Calu3 (cell line): Measurements from ENCODE around the gene HOPX. TPM values are rescaled to one million over a fixed set of nuclear protein-coding genes. Genes with fewer than 3 reads are reported as not detected.
"Not testable (repeated sequence)": the region's sequence is repeated elsewhere in the genome, so short reads cannot be mapped to it uniquely, and the experiment has no call there.

Experiments used
- Bru-seq: library from RNA; stranded (reverse); fragments of 400-500 nt; gene quantifications from one replicate; lab custom pipeline; 2021; lab: Mats Ljungman, UMichigan
- BruChase-seq, 2 experiments: library from RNA; stranded (reverse); fragments of 400-500 nt; gene quantifications; one replicate each; lab custom pipeline; 2021; lab: Mats Ljungman, UMichigan
- BruUV-seq: library from RNA; stranded (reverse); fragments of 400-500 nt; replicated peaks from 2 replicates; lab custom pipeline; 2021; lab: Mats Ljungman, UMichigan
- CTCF ChIA-PET: fragments of 300-600 bp; sonication (Branson Sonifier 250); formaldehyde crosslinking; loops from one replicate; lab custom pipeline; 2022; ENCODE audit warnings: antibody characterized with exemption; lab: Charles Lee
- DNase-seq: peaks from one replicate; pipeline ENCODE4 v3.0.0; 2022
- H3K27ac Mint-ChIP-seq: one replicate; pipeline ENCODE4 v1.8.0; 2022; ENCODE audit warnings: mixed read lengths; ENCODE audit not compliant: unreplicated experiment
- H3K27me3 Mint-ChIP-seq: one replicate; pipeline ENCODE4 v1.8.0; 2022; ENCODE audit warnings: mixed read lengths; ENCODE audit not compliant: unreplicated experiment
- H3K36me3 Mint-ChIP-seq: one replicate; pipeline ENCODE4 v1.8.0; 2022; ENCODE audit warnings: mild to moderate bottlenecking, moderate library complexity, mixed read lengths; ENCODE audit not compliant: insufficient read depth, unreplicated experiment
- H3K4me1 Mint-ChIP-seq: one replicate; pipeline ENCODE4 v1.8.0; 2022; ENCODE audit warnings: mild to moderate bottlenecking, low read depth, mixed read lengths; ENCODE audit not compliant: unreplicated experiment
- H3K4me3 Mint-ChIP-seq: one replicate; pipeline ENCODE4 v1.8.0; 2022; ENCODE audit warnings: mild to moderate bottlenecking, low read depth, moderate library complexity, mixed read lengths; ENCODE audit not compliant: unreplicated experiment
- H3K9me3 Mint-ChIP-seq: one replicate; pipeline ENCODE4 v1.8.0; 2022; ENCODE audit warnings: low read depth, mixed read lengths; ENCODE audit not compliant: unreplicated experiment
- intact Hi-C: fragments of 100-400 bp; cut with micrococcal nuclease; formaldehyde crosslinking; loops from one replicate; pipeline ENCODE4 v1.10.0; 2022; ENCODE audit not compliant: unreplicated experiment
- long read RNA-seq: library from polyadenylated mRNA; stranded (forward); transcript quantifications from one replicate; pipeline ENCODE4 v2.0.0, GENCODE V29; 2022
- total RNA-seq: library from RNA; stranded (reverse); gene quantifications from 2 replicates; pipeline ENCODE4 v1.2.3, GENCODE V29; 2022
- TF ChIP-seq, protein P1 (sequence below): fragments of 200-600 bp; IDR thresholded peaks from one replicate; pipeline ENCODE4 v1.8.0; 2022; ENCODE audit warnings: antibody characterized with exemption; ENCODE audit not compliant: unreplicated experiment

The HOPX gene, protein sequence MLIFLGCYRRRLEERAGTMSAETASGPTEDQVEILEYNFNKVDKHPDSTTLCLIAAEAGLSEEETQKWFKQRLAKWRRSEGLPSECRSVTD
- total RNA-seq: not detected in 2 replicates
- Bru-seq, nascent RNA: percentile 15 among the genes with signal in this experiment
- percentile 11 among the genes with signal in this experiment for BruChase-seq, experiment 1, labeled RNA remaining after a 6-hour chase
- BruChase-seq, experiment 2, labeled RNA remaining after a 2-hour chase: percentile 6 among the genes with signal in this experiment
- long read RNA-seq: 0 reads

DNA sequence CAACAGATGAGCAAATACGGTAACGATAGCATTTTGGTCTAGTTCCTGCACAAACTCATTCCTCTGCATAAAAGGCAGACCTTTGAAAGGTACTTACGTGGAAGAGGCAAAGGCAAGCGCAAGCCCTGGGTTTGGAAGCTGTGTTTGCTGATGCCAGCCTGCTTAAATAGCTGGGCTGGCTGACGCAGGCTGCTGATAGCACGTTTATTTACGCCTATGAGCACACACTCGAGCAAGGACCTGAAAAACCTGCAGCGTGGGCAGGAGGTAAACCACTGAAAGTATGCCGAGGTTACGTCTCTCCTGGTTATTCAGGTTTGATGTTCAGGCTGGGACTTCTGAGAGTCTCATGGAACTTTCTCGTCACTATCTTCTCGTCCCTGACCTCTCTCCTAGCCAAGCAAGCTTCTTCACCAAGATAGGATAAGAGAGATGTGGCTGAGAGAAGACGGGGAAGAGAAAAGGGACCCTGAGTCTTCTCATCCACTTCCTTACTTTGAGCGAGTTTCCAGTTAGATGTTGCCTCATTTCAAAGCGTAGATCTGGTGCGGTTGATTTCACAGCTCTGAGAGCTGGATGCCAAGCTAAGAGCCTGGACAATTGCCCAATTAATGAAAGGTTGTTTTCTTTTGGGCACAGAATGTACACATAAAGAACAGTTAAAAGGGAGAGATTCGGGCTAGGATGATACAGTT lies at the start of gene HOPX:
HOPX (minus strand) TSS at position 139 of the 695 bp plus-strand sequence. CDS start 23,480 bp downstream, outside the sequence.
- TF ChIP-seq, protein P1, sequence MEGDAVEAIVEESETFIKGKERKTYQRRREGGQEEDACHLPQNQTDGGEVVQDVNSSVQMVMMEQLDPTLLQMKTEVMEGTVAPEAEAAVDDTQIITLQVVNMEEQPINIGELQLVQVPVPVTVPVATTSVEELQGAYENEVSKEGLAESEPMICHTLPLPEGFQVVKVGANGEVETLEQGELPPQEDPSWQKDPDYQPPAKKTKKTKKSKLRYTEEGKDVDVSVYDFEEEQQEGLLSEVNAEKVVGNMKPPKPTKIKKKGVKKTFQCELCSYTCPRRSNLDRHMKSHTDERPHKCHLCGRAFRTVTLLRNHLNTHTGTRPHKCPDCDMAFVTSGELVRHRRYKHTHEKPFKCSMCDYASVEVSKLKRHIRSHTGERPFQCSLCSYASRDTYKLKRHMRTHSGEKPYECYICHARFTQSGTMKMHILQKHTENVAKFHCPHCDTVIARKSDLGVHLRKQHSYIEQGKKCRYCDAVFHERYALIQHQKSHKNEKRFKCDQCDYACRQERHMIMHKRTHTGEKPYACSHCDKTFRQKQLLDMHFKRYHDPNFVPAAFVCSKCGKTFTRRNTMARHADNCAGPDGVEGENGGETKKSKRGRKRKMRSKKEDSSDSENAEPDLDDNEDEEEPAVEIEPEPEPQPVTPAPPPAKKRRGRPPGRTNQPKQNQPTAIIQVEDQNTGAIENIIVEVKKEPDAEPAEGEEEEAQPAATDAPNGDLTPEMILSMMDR: no peak
- intact Hi-C loops: no loop called here
- H3K4me1 Mint-ChIP-seq: peaks cover 24% of the 10 kb centered on the region
- no TSS peak for BruUV-seq
- DNase-seq: peak; percentile 37
- H3K27ac Mint-ChIP-seq: peak within 1 kb of the TSS; percentile 39
- H3K36me3 Mint-ChIP-seq: no peaks in the 10 kb centered on the region
- no peaks in the 10 kb centered on the region for H3K9me3 Mint-ChIP-seq
- CTCF ChIA-PET: interaction anchor here (1.4 kb wide), 1 partner anchor 10 kb away, joined by 5 read pairs; no protein-coding TSS in a partner anchor
- H3K4me3 Mint-ChIP-seq: peak within 1 kb of the TSS; percentile 59
- no peaks in the 10 kb centered on the region for H3K27me3 Mint-ChIP-seq

GRCh38 chr4:56730097-56730496 lies 49.0 kb upstream of the HOPX start:
- no peak overlapping the region for H3K4me3 Mint-ChIP-seq
- H3K4me1 Mint-ChIP-seq: no peaks in the 10 kb centered on the region
- H3K36me3 Mint-ChIP-seq: no peaks in the 10 kb centered on the region
- no peak for DNase-seq
- BruUV-seq: no TSS peak
- CTCF ChIA-PET: no interaction called here
- TF ChIP-seq, protein P1: no peak
- no peak overlapping the region for H3K27ac Mint-ChIP-seq
- H3K27me3 Mint-ChIP-seq: no peaks in the 10 kb centered on the region
- no peaks in the 10 kb centered on the region for H3K9me3 Mint-ChIP-seq
- intact Hi-C loops: no loop called here

DNA sequence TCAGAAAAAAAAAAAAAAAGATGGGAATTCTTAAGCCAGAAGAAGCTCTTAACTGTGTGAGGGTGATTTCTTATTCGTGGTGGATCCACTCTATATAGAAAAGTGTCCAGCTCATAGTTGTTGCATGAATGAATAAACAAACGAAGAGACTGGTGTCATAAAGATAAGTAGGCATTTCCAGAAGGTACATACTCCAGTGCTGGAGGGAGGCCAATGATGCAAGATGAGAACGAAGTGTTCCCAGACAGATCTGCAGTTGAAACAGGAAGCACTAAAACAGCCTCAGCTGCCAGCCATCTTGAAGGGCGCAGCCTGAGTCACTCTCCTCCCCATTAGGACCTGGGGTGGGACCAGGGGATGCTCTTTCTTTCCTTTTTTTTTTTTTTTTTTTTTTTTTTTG lies 47.4 kb upstream of the HOPX start:
- no peaks in the 10 kb centered on the region for H3K4me1 Mint-ChIP-seq

GRCh38 chr4:56727150-56727549 lies 46.1 kb upstream of the HOPX start:
- Mint-ChIP-seq H3K4me3 (no peak overlapping the region), H3K36me3 (no peaks in the 10 kb centered on the region), H3K27me3 (no peaks in the 10 kb centered on the region), H3K9me3 (no peaks in the 10 kb centered on the region), H3K4me1 (no peaks in the 10 kb centered on the region), H3K27ac (no peak overlapping the region)
- intact Hi-C loops: no loop called here
- CTCF ChIA-PET: no interaction called here
- no TSS peak for BruUV-seq
- no peak for DNase-seq
- TF ChIP-seq, protein P1: no peak

More for the DNA sequence above, 47.4 kb upstream of the HOPX start:
- no peak for DNase-seq
- no TSS peak for BruUV-seq
- H3K9me3 Mint-ChIP-seq: no peaks in the 10 kb centered on the region
- CTCF ChIA-PET: interaction anchor here (0.6 kb wide), 1 partner anchor 57 kb away, joined by 4 read pairs; no protein-coding TSS in a partner anchor
- intact Hi-C loops: no loop called here
- H3K27ac Mint-ChIP-seq: no peak overlapping the region
- no peaks in the 10 kb centered on the region for H3K36me3 Mint-ChIP-seq
- H3K27me3 Mint-ChIP-seq: no peaks in the 10 kb centered on the region
- TF ChIP-seq, protein P1: no peak
- no peak overlapping the region for H3K4me3 Mint-ChIP-seq

DNA sequence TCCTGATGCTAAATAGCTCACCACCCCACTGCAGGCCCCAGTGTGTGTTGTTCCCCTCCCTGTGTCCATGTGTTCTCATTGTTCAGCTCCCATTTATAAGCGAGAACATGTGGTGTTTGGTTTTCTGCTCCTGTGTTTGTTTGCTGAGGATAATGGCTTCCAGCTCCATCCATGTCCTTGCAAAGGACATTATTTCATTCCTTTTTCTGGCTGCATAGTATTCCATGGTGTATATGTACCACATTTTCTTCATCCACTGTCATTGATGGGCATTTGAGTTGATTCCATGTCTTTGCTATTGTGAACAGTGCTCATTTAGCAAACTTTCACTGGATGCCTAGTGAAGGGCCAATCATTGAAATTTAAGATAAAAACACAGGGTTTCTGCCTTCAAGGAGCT lies 45.5 kb upstream of the HOPX start:
- BruUV-seq, intact Hi-C loops, H3K9me3 Mint-ChIP-seq, H3K27ac Mint-ChIP-seq, H3K27me3 Mint-ChIP-seq, H3K36me3 Mint-ChIP-seq, H3K4me3 Mint-ChIP-seq, DNase-seq, H3K4me1 Mint-ChIP-seq: not testable (repeated sequence)
- CTCF ChIA-PET: interaction anchor here (0.6 kb wide), 1 partner anchor 51 kb away, joined by 4 read pairs; no protein-coding TSS in a partner anchor
